C4-2B (cell line): ENCODE data around the gene UBE2U.

Experiments used
- CTCF ChIP-seq: fragments of 450-650 bp; conservative IDR thresholded peaks from 2 replicates; pipeline ENCODE4 v1.5.1; 2017; ENCODE audit warnings: mild to moderate bottlenecking
- ZFX ChIP-seq: fragments of 450-650 bp; IDR thresholded peaks from 2 replicates; pipeline ENCODE4 v1.6.1; 2017

GRCh38 chr1:64173336-64173940 lies 30.0 kb upstream of the UBE2U start:
- no peak for TF ChIP-seq CTCF
- no peak for TF ChIP-seq ZFX
